DMS114 treated with DMSO at 0.1 percent for 48 hours (cell line): ENCODE measurements around the gene EGLN3.
"Not testable (repeated sequence)": the region's sequence is repeated elsewhere in the genome, so short reads cannot be mapped to it uniquely, and the experiment has no call there.

Experiments used
- DNase-seq: peaks from one replicate; lab custom pipeline; 2025; ENCODE audit not compliant: unreplicated experiment; lab: John Stamatoyannopoulos, UW

Gene EGLN3

GRCh38 chr14:33962466-33962865 is 11.6 kb upstream of the EGLN3 start:
- not testable (repeated sequence) for DNase-seq

- DNase-seq = no peak
Measured at GRCh38 chr14:33962016-33962415, 11.1 kb upstream of the EGLN3 start.

GRCh38 chr14:33959692-33960151 is 8.8 kb upstream of the EGLN3 start:
- no peak for DNase-seq

GRCh38 chr14:33958605-33959226 is 7.8 kb upstream of the EGLN3 start:
- no peak for DNase-seq

GRCh38 chr14:33957993-33958392 is 7.1 kb upstream of the EGLN3 start:
- DNase-seq = no peak

- no peak for DNase-seq
Measured at GRCh38 chr14:33957299-33957698, 6.4 kb upstream of the EGLN3 start.

- no peak for DNase-seq
Measured at GRCh38 chr14:33956640-33957039, 5.8 kb upstream of the EGLN3 start.

- DNase-seq = no peak
Measured at GRCh38 chr14:33954016-33954598, 3.2 kb upstream of the EGLN3 start.

GRCh38 chr14:33952541-33952940 is 1.7 kb upstream of the EGLN3 start:
- no peak for DNase-seq

GRCh38 chr14:33951183-33951840 is 438 bp upstream of the EGLN3 start:
- no peak for DNase-seq

GRCh38 chr14:33949411-33949893 is 1.4 kb downstream of the EGLN3 start:
- DNase-seq = no peak

- DNase-seq = no peak
Measured at GRCh38 chr14:33948869-33949408, 1.9 kb downstream of the EGLN3 start.

- DNase-seq = no peak
Measured at GRCh38 chr14:33948145-33948868, 2.6 kb downstream of the EGLN3 start.

- DNase-seq = no peak
Measured at GRCh38 chr14:33946679-33947476, 4.0 kb downstream of the EGLN3 start.

GRCh38 chr14:33945210-33946088 is 5.4 kb downstream of the EGLN3 start:
- DNase-seq = no peak

GRCh38 chr14:33943096-33943883 is 7.6 kb downstream of the EGLN3 start:
- DNase-seq = no peak

GRCh38 chr14:33941718-33942117 is 9.2 kb downstream of the EGLN3 start:
- no peak for DNase-seq

GRCh38 chr14:33940561-33941011 is 10.3 kb downstream of the EGLN3 start:
- no peak for DNase-seq
